H9 (cell line): ENCODE data around the gene MYH14. TPM values are rescaled to one million over a fixed set of nuclear protein-coding genes. Genes with fewer than 3 reads are reported as not detected.

Experiments
- DNase-seq: peaks from one replicate; pipeline ENCODE4 v3.0.0-alpha.2; 2017
- H2AFZ ChIP-seq: one replicate; pipeline ENCODE4 v1.6.1; 2013; ENCODE audit warnings: mild to moderate bottlenecking, low read length, control low read depth, moderate library complexity
- H2AK5ac ChIP-seq: 2 replicates; pipeline ENCODE4 v1.6.1; 2013; ENCODE audit warnings: low read length, control low read depth, mixed read lengths; ENCODE audit not compliant: insufficient read length
- H2BK120ac ChIP-seq: one replicate; pipeline ENCODE4 v1.6.1; 2013; ENCODE audit warnings: low read depth, mild to moderate bottlenecking, low read length, control low read depth, inconsistent platforms; ENCODE audit not compliant: poor library complexity, severe bottlenecking
- H2BK12ac ChIP-seq: 2 replicates; pipeline ENCODE4 v1.6.1; 2013; ENCODE audit warnings: low read length, control low read depth, mixed read lengths, low read depth; ENCODE audit not compliant: insufficient read length
- H2BK15ac ChIP-seq: 2 replicates; pipeline ENCODE4 v1.6.1; 2013; ENCODE audit warnings: low read depth, low read length, control low read depth
- H2BK20ac ChIP-seq: one replicate; pipeline ENCODE4 v1.6.1; 2013; ENCODE audit warnings: low read depth, mild to moderate bottlenecking, low read length, control low read depth, inconsistent platforms; ENCODE audit not compliant: poor library complexity, severe bottlenecking
- H2BK5ac ChIP-seq: 2 replicates; pipeline ENCODE4 v1.6.1; 2013; ENCODE audit warnings: low read length, control low read depth, mixed read lengths; ENCODE audit not compliant: insufficient read length
- H3K14ac ChIP-seq: 2 replicates; pipeline ENCODE4 v1.6.1; 2013; ENCODE audit warnings: low read length, control low read depth; ENCODE audit not compliant: insufficient read depth
- H3K18ac ChIP-seq: 2 replicates; pipeline ENCODE4 v1.6.1; 2013; ENCODE audit warnings: low read depth, mild to moderate bottlenecking, mixed read lengths, low read length, control low read depth; ENCODE audit not compliant: insufficient read length
- H3K23ac ChIP-seq: 2 replicates; pipeline ENCODE4 v1.6.1; 2013; ENCODE audit warnings: low read length, control low read depth, mixed read lengths, low read depth; ENCODE audit not compliant: insufficient read length
- H3K23me2 ChIP-seq: 2 replicates; pipeline ENCODE4 v1.6.1; 2013; ENCODE audit warnings: low read depth, mild to moderate bottlenecking, mixed read lengths, low read length, control low read depth; ENCODE audit not compliant: insufficient read length, poor library complexity, severe bottlenecking
- H3K27ac ChIP-seq: 2 replicates; pipeline ENCODE4 v1.5.1; 2013; ENCODE audit warnings: low read length, control low read depth, mixed read lengths, low read depth; ENCODE audit not compliant: insufficient read length
- H3K27me3 ChIP-seq: 2 replicates; pipeline ENCODE4 v1.6.1; 2013; ENCODE audit warnings: low read length, control low read depth, inconsistent platforms; ENCODE audit not compliant: insufficient read depth
- H3K4ac ChIP-seq: 2 replicates; pipeline ENCODE4 v1.6.1; 2013; ENCODE audit warnings: low read depth, mild to moderate bottlenecking, control low read depth, inconsistent platforms, low read length, moderate library complexity
- H3K4me1 ChIP-seq: 2 replicates; pipeline ENCODE4 v1.6.1; 2013; ENCODE audit warnings: low read length, control low read depth, inconsistent platforms; ENCODE audit not compliant: insufficient read depth
- H3K4me2 ChIP-seq: 2 replicates; pipeline ENCODE4 v1.6.1; 2013; ENCODE audit warnings: low read length, control low read depth, mixed read lengths; ENCODE audit not compliant: insufficient read length, insufficient read depth
- H3K56ac ChIP-seq: 2 replicates; pipeline ENCODE4 v1.6.1; 2013; ENCODE audit warnings: low read depth, mild to moderate bottlenecking, mixed read lengths, low read length, control low read depth; ENCODE audit not compliant: insufficient read length
- H3K79me1 ChIP-seq: 2 replicates; pipeline ENCODE4 v1.6.1; 2013; ENCODE audit warnings: low read depth, mild to moderate bottlenecking, moderate library complexity, low read length, control low read depth, inconsistent platforms; ENCODE audit not compliant: insufficient read depth, poor library complexity, severe bottlenecking
- H3K79me2 ChIP-seq: 2 replicates; pipeline ENCODE4 v1.6.1; 2013; ENCODE audit warnings: low read length, control low read depth, inconsistent platforms; ENCODE audit not compliant: insufficient read depth
- H3K9ac ChIP-seq: 2 replicates; pipeline ENCODE4 v1.6.1; 2013; ENCODE audit warnings: low read length, control low read depth, mixed read lengths; ENCODE audit not compliant: insufficient read length; ENCODE audit errors: extremely low read depth
- H3K9me3 ChIP-seq: one replicate; pipeline ENCODE4 v1.6.1; 2013; ENCODE audit warnings: low read depth, low read length, inconsistent platforms; ENCODE audit not compliant: control insufficient read depth
- H3T11ph ChIP-seq: one replicate; pipeline ENCODE4 v1.6.1; 2013; ENCODE audit warnings: mild to moderate bottlenecking, low read length, control low read depth, inconsistent platforms
- H4K20me1 ChIP-seq: one replicate; pipeline ENCODE4 v1.6.1; 2013; ENCODE audit not compliant: control insufficient read depth, insufficient read length, insufficient read depth
- H4K5ac ChIP-seq: 2 replicates; pipeline ENCODE4 v1.6.1; 2013; ENCODE audit warnings: low read depth, mild to moderate bottlenecking, mixed read lengths, low read length, control low read depth; ENCODE audit not compliant: insufficient read length
- H4K8ac ChIP-seq: replicated peaks from 2 replicates; pipeline ENCODE4 v1.6.1; 2013; ENCODE audit warnings: low read length, control low read depth, mixed read lengths, low read depth; ENCODE audit not compliant: insufficient read length
- H4K91ac ChIP-seq: 2 replicates; pipeline ENCODE4 v1.6.1; 2013; ENCODE audit warnings: low read depth, mild to moderate bottlenecking, moderate library complexity, mixed read lengths, low read length, control low read depth; ENCODE audit not compliant: insufficient read length
- H3K27ac Mint-ChIP-seq, 3 experiments: 2 replicates in 2 of 3; 3 replicates in 1 of 3; pipeline ENCODE4 v1.8.0; 2020 to 2021; ENCODE audit warnings: mixed read lengths in 3 of 3, mild to moderate bottlenecking in 1 of 3, moderate library complexity in 1 of 3
- H3K27me3 Mint-ChIP-seq: 2 replicates; pipeline ENCODE4 v1.8.0; 2021; ENCODE audit warnings: low read depth, mild to moderate bottlenecking, moderate library complexity, mixed read lengths
- H3K36me3 Mint-ChIP-seq, 3 experiments: 2 replicates in 2 of 3; 3 replicates in 1 of 3; pipeline ENCODE4 v1.8.0; 2020 to 2021; ENCODE audit warnings: low read depth in 3 of 3, mixed read lengths in 3 of 3; ENCODE audit not compliant: insufficient read depth in 1 of 3
- H3K4me1 Mint-ChIP-seq, 2 experiments: 2 replicates each; pipeline ENCODE4 v1.8.0; 2020; ENCODE audit warnings: mixed read lengths in 2 of 2
- H3K4me3 Mint-ChIP-seq, 2 experiments: 2 replicates in 1 of 2; 3 replicates in 1 of 2; pipeline ENCODE4 v1.8.0; 2020 to 2021; ENCODE audit warnings: mild to moderate bottlenecking in 2 of 2, mixed read lengths in 2 of 2, moderate library complexity in 1 of 2
- H3K9me3 Mint-ChIP-seq, 2 experiments: 2 replicates in 1 of 2; 3 replicates in 1 of 2; pipeline ENCODE4 v1.8.0; 2020; ENCODE audit warnings: mild to moderate bottlenecking in 2 of 2, mixed read lengths in 2 of 2, moderate library complexity in 1 of 2
- CTCF ChIP-seq: fragments of 200-600 bp; sonication (generic); conservative IDR thresholded peaks from 3 replicates; pipeline ENCODE4 v1.8.0; 2021; ENCODE audit warnings: antibody characterized with exemption, mild to moderate bottlenecking
- WGBS: extraction: QIAGEN DNeasy Blood & Tissue Kit; methylation state at CpG from one replicate; pipeline ENCODE4 v1.1.7; 2013; ENCODE audit warnings: missing lambda C conversion rate, low lambda C conversion rate, mixed read lengths; ENCODE audit not compliant: insufficient read length; ENCODE audit errors: extremely low coverage; 5-methylcytosine and 5-hydroxymethylcytosine counted together
- total RNA-seq: library from RNA; stranded (reverse); gene quantifications from 2 replicates; pipeline ENCODE4 v1.2.1, GENCODE V29; 2021

Gene MYH14
- total RNA-seq, 1 experiment from 2014 or later = 27.7 TPM

- WGBS = no CpG with 5 or more reads among the region's 4 CpGs
- no peak overlapping the region for H4K8ac ChIP-seq
- no peak overlapping the region for H2BK5ac ChIP-seq
- no peak for DNase-seq
- no peak overlapping the region for H4K5ac ChIP-seq
- H3K36me3 Mint-ChIP-seq = peaks cover 11 to 24% (median 16%) of the 10 kb centered on the region in 3 experiments
- H3K9me3 Mint-ChIP-seq = peaks cover 2 to 5% of the 10 kb centered on the region in 2 experiments; a peak in 2 of 5 replicates
- H3K27ac Mint-ChIP-seq = no peak overlapping the region
- no peak overlapping the region for H4K91ac ChIP-seq
- H3K27ac ChIP-seq = no peak overlapping the region
- H3K4ac ChIP-seq = no peak overlapping the region
- no peaks in the 10 kb centered on the region for H3K9me3 ChIP-seq
- no peak overlapping the region for H2BK120ac ChIP-seq
- H3K9ac ChIP-seq = no peak overlapping the region
- no peak overlapping the region for H3K23ac ChIP-seq
- no peaks in the 10 kb centered on the region for H3K23me2 ChIP-seq
- H2BK20ac ChIP-seq = no peak overlapping the region
- no peak overlapping the region for H2BK15ac ChIP-seq
- no peak overlapping the region for H3K56ac ChIP-seq
- H2AFZ ChIP-seq = no peak overlapping the region
- no peaks in the 10 kb centered on the region for H3K27me3 Mint-ChIP-seq
- H4K20me1 ChIP-seq = no peaks in the 10 kb centered on the region
- no peaks in the 10 kb centered on the region for H3K79me1 ChIP-seq
- H2BK12ac ChIP-seq = no peak overlapping the region
- no peak overlapping the region for H3T11ph ChIP-seq
- no peak overlapping the region for H3K4me2 ChIP-seq
- H3K14ac ChIP-seq = no peak overlapping the region
- no peaks in the 10 kb centered on the region for H3K4me1 ChIP-seq
- no peaks in the 10 kb centered on the region for H3K27me3 ChIP-seq
- H3K4me3 Mint-ChIP-seq = no peak overlapping the region
- no peak overlapping the region for H3K18ac ChIP-seq
- H3K4me1 Mint-ChIP-seq = peaks cover 15 to 24% of the 10 kb centered on the region in 2 experiments
- no peak overlapping the region for H2AK5ac ChIP-seq
- H3K79me2 ChIP-seq = no peaks in the 10 kb centered on the region
- TF ChIP-seq CTCF = no peak
Measured at GRCh38 chr19:50238043-50238442, 34.6 kb downstream of the MYH14 start.
